GM12878 (cell line): ENCODE data around the gene SERTAD1. TPM values are rescaled to one million over a fixed set of nuclear protein-coding genes. Genes with fewer than 3 reads are reported as not detected.

Experiments used
- CHD1 ChIP-seq: IDR thresholded peaks from 2 replicates; pipeline ENCODE4 v1.6.1; 2012; ENCODE audit warnings: low read depth, low read length, improper control_type of control experiment
- EED ChIP-seq: sonication (generic); IDR thresholded peaks from 2 replicates; pipeline ENCODE4 v1.6.1; 2016; ENCODE audit warnings: antibody characterized with exemption, low read depth
- FOXK2 ChIP-seq: fragments of 450-650 bp; IDR thresholded peaks from 2 replicates; pipeline ENCODE4 v1.6.1; 2017; ENCODE audit warnings: mild to moderate bottlenecking, moderate library complexity
- IRF4 ChIP-seq: IDR thresholded peaks from 2 replicates; pipeline ENCODE4 v1.6.1; 2011; ENCODE audit warnings: low read depth, low read length
- NKRF ChIP-seq: fragments of 450-650 bp; conservative IDR thresholded peaks from 2 replicates; pipeline ENCODE4 v1.6.1; 2017; ENCODE audit warnings: mild to moderate bottlenecking, moderate library complexity
- PBX3 ChIP-seq: IDR thresholded peaks from 2 replicates; pipeline ENCODE4 v1.6.1; 2011; ENCODE audit warnings: mild to moderate bottlenecking, low read depth, low read length, moderate library complexity; ENCODE audit not compliant: insufficient replicate concordance
- PRDM15 ChIP-seq: fragments of 450-650 bp; formaldehyde crosslinking; IDR thresholded peaks from 2 replicates; pipeline ENCODE4 v1.4.0; 2020; ENCODE audit warnings: mild to moderate bottlenecking, moderate library complexity
- SPI1 ChIP-seq: IDR thresholded peaks from 2 replicates; pipeline ENCODE4 v1.6.1; 2011; ENCODE audit warnings: low read depth, mild to moderate bottlenecking, low read length, moderate library complexity, borderline replicate concordance; ENCODE audit not compliant: insufficient read depth
- TAF1 ChIP-seq: IDR thresholded peaks from 2 replicates; pipeline ENCODE4 v1.6.1; 2011; ENCODE audit warnings: mild to moderate bottlenecking, low read depth, low read length, borderline replicate concordance
- ZNF207 ChIP-seq: fragments of 450-650 bp; IDR thresholded peaks from 2 replicates; pipeline ENCODE4 v1.6.1; 2014; ENCODE audit warnings: antibody characterized with exemption, mild to moderate bottlenecking, borderline replicate concordance
- polyA plus RNA-seq, 11 experiments: library from polyadenylated mRNA; depleted of rRNA in 4 of 11; unstranded in 6 of 11; stranded (reverse) in 5 of 11; fragments of >200 nt; fragmentation: Nextera tagmentation in 4 of 11; fragmentation: Illumina TruSeq in 1 of 11; extraction: Ambion mirVana in 4 of 11; extraction: Trizol in 1 of 11; gene quantifications; 1 replicate in 1 of 11; 2 replicates in 10 of 11; pipeline versions ENCODE4 v1.2.1 to v1.2.3, GENCODE V29; 2011 to 2016; ENCODE audit warnings: inconsistent platforms in 2 of 11, missing spikeins in 2 of 11, low read depth in 1 of 11
- total RNA-seq, 4 experiments: library from RNA; depleted of rRNA in 3 of 4; stranded (reverse); fragments of >200 nt in 3 of 4; fragmentation: Illumina TruSeq in 1 of 4; extraction: Trizol in 1 of 4; gene quantifications; 2 replicates each; pipeline versions ENCODE4 v1.2.1 to v1.2.3, GENCODE V29; 2013 to 2021
- TF ChIP-seq, protein P1 (sequence below): fragments of 450-650 bp; IDR thresholded peaks from 2 replicates; pipeline ENCODE4 v1.6.1; 2016; ENCODE audit warnings: mild to moderate bottlenecking, moderate library complexity, borderline replicate concordance
- TF ChIP-seq, protein P2 (sequence below): IDR thresholded peaks from 2 replicates; pipeline ENCODE4 v1.6.1; 2011; ENCODE audit warnings: borderline replicate concordance, low read depth, mild to moderate bottlenecking, moderate library complexity, mixed read lengths, low read length; ENCODE audit not compliant: insufficient read depth; ENCODE audit errors: extremely low read length

SERTAD1 gene
- total and polyA plus RNA-seq, 10 of the 15 experiments (the other 5 are each of a cell fraction or from before 2014, with no cell fraction given), result 0.23 to 14.2 (median 8.0) TPM

GRCh38 chr19:40416918-40417642, 8.7 kb downstream of the SERTAD1 start (continued):
- TF ChIP-seq PBX3, result no peak
- TF ChIP-seq NKRF, result no peak
- TF ChIP-seq FOXK2, result no peak
- no peak for TF ChIP-seq PRDM15 (CRISPR knock-in tag)
- TF ChIP-seq, protein P1, sequence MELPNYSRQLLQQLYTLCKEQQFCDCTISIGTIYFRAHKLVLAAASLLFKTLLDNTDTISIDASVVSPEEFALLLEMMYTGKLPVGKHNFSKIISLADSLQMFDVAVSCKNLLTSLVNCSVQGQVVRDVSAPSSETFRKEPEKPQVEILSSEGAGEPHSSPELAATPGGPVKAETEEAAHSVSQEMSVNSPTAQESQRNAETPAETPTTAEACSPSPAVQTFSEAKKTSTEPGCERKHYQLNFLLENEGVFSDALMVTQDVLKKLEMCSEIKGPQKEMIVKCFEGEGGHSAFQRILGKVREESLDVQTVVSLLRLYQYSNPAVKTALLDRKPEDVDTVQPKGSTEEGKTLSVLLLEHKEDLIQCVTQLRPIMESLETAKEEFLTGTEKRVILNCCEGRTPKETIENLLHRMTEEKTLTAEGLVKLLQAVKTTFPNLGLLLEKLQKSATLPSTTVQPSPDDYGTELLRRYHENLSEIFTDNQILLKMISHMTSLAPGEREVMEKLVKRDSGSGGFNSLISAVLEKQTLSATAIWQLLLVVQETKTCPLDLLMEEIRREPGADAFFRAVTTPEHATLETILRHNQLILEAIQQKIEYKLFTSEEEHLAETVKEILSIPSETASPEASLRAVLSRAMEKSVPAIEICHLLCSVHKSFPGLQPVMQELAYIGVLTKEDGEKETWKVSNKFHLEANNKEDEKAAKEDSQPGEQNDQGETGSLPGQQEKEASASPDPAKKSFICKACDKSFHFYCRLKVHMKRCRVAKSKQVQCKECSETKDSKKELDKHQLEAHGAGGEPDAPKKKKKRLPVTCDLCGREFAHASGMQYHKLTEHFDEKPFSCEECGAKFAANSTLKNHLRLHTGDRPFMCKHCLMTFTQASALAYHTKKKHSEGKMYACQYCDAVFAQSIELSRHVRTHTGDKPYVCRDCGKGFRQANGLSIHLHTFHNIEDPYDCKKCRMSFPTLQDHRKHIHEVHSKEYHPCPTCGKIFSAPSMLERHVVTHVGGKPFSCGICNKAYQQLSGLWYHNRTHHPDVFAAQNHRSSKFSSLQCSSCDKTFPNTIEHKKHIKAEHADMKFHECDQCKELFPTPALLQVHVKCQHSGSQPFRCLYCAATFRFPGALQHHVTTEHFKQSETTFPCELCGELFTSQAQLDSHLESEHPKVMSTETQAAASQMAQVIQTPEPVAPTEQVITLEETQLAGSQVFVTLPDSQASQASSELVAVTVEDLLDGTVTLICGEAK, result no peak
- no peak for TF ChIP-seq IRF4
- no peak for TF ChIP-seq SPI1
- TF ChIP-seq ZNF207, result no peak
- no peak for TF ChIP-seq CHD1
- TF ChIP-seq EED, result peak; percentile 83
- TF ChIP-seq, protein P2, sequence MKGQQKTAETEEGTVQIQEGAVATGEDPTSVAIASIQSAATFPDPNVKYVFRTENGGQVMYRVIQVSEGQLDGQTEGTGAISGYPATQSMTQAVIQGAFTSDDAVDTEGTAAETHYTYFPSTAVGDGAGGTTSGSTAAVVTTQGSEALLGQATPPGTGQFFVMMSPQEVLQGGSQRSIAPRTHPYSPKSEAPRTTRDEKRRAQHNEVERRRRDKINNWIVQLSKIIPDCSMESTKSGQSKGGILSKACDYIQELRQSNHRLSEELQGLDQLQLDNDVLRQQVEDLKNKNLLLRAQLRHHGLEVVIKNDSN, result no peak
- 0 out of 2 replicates have a peak, but pooled peaks have one; percentile 23 for TF ChIP-seq TAF1
